CD4-positive, alpha-beta T cell treated with Interferon gamma for 1 hour (primary cell): Measurements from ENCODE around the gene JMJD1C.
A peak's percentile ranks its signal among the peaks of the same experiment; 100 is the strongest.

Experiments
- DNase-seq: peaks from one replicate; pipeline ENCODE4 v3.0.0-alpha.2; 2020

The JMJD1C gene

DNA sequence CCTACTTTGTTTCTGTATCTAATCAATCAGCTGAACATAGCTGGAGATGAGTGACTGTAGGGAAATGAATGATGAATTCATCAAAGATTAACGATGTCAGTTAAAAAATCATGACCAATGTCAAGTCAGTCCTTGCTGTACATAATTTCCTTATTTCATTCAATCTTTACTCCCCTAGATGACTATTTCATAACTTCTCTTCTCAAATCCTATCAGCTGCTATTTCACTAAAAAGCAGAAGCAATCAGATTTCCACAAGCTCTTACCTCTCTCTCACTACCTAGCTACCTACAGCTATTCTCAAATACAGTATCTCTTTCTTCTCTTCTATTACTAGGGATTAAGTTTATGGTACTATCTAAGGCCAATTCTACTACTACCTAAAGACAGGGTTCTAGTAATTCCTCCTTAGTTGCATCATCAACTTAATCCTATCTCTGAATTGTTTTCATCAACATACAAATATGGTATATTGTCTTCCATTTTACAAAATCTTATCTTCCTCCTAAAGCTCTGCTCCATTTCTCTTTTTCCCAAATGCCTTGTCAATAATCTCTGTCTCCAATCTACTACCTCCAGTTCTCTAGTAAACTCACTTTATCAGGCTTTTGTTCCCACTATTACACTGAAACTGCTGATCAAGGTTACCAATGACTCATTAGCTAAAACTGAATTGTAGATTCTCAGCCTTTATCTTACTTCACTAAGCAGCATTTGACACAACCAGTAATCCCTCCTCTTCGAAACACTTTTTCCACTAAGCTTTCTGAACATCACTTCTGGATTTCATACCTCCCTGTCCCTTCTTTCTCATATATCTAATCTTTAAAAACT, 28.4 kb downstream of the JMJD1C start:
- no peak for DNase-seq

DNA sequence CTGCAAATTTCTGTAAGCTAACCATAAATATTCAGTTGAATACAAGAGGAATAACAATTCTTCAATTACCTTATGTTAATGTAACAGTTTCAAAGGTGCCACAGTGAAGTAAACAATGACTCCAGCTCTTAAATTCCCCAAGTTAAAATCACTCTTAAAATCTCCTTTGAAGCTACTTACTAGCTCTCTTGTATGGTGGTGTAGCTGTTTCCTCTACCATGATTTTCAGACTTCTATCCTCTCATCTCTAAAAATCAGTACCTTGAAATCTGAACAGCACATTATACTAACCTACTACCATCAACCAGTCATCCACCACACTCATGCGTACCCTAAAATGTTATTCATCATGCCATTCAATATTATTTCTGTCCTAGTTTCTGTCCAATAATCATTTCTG, 29.6 kb downstream of the JMJD1C start:
- no peak for DNase-seq

DNA sequence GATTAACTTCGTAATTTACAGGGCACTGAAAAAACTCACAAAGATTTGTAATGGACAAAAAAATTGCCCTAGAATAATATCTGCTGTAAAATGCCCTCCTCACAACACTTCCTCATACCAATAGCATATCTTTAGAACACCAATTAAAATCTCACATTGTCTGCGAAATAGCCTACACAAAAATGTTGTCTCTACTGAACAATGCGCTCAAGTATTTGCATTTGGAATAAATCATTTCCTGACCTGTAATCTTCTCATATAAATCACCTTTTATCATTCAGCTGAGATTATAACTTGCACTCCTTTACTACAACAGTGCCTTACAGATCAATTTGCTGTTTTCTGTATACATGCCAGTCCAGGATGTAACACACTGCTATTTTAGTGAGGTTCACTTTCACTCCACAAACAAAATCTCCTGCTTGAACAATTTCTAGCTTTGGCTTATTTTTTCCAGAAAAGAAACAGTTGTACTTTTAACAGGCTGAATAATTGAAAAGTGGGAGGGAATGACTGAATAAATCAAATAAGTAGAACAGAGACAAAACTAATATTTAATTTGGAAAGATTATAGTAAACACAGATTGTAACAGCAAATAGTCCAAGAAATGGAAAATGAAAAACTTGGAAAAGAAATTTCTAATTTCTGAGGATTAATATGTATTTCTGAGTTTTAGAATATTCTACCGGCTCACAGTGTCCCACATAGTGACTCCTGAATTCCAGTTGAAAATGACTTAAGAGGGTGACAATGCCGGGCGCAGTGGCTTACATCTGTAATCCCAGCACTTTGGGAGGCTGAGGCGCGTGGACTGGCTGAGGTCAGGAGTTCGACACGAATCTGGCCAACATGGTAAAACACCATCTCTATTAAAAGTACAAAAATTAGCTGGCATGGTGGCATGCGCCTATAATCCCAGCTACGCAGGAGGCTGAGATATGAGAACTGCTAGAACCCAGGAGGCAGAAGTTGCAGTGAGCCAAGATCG, 30.6 kb downstream of the JMJD1C start:
- no peak for DNase-seq

DNA sequence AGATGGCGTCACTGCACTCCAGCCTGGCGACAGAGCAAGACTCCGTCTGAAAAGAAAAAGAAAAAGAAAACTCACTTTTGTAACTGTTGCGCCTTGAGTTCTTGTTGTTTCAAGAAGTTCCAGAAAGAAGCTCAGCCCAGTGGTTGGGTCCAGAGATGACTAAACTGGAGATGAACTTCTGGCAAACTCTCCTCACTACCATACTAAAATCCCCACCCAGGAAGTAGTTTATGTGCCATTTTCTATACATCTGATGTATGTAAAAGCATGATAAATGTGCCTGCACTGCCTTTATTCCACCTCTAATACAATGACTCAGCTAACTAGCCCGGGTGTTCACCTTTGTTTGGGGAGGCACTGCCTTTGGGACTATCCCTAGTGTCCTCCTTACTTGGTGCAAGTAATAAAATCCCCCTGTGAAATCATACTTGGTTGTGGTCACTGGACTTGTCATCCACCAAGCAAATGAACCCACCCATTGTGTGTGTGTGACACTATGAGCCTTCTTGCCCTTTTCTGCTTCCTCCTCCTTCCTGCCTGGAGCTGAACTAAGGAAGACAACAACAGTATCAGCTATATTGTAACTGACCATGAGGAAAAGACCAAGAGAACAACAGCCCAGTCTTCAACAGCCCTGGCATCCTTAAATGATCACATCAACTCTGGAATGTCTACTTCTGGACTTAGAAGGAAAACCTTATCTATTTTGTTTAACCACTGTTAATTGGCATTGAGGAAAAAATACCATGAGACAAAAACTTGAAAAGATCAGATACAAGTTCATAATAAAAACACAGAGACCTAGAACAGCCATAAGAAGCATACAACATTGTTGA, 33.6 kb downstream of the JMJD1C start:
- DNase-seq: no peak

DNA sequence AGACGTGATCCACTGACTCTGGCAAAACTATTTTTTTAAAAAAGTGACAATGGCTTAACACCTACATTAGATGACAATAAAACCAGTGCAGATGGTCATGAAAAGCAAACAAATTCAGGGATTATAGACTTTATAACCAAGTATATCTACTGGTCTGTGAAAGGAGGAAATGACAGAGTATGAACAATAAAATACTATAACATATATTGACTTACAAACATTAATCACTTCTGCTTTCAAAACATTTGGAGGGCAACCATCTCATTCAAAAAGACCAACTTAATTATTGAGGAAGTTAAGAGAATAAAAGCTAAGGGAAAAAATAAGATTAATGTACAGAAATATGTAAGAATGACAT, 34.8 kb downstream of the JMJD1C start:
- DNase-seq: no peak

DNA sequence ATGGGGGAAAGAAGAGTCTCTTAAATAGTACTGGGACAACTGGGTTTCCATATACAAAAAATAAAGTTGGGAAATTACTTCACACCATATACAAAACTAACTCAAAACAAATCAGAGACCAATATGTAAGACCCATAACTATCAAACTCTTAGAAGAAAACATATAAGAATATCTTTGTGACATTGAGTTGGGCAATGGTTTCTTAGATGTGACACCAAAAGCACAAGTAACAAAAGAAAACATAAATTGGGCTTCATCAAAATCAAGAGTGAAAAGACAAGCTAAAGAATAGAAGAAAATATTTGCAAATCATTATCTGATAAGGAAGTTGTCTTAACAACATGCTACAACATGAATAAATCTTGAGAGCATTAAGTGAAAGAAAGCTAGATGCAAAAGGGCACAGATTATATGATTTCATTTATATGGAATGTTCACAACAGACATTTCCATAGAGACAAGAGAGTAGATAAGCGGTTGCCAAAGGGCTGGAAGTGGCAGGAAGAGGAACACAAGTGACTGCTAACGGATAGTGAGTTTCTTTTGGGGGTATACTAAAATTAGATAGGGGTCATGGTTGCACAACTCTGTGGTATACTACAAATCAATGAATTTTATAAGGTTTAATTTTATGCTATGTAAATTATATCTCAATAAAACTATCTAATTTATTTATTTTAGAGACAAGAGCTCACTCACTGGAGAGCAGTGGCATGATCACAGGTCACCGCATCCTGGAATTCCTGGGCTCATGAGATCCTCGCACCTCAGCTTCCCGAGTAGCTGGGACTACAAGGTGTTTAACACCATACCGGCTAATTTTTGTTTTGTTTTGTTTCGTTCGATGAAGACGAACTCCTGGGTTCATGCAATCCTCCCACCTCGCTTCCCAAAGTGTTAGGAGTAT, 35.4 kb downstream of the JMJD1C start:
- no peak for DNase-seq

DNA sequence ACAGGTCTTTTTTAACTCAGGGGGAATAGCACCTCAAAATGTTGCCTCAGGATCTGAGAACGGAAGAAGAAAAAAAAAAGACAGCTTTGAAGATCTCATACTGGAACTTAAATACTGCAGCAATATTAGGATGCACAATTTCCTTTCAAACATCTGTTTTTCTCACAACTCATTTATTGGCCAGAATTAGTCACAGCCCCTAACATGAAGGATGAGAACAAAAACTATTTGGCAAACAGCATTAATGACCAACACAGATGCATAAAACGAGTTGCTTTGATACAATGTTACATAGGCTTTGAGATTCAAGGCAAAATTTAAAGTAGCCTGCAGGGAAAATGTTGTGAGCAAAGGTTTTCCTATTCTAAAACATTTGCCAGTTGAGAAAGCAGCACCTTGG, 36.5 kb downstream of the JMJD1C start:
- DNase-seq: no peak

DNA sequence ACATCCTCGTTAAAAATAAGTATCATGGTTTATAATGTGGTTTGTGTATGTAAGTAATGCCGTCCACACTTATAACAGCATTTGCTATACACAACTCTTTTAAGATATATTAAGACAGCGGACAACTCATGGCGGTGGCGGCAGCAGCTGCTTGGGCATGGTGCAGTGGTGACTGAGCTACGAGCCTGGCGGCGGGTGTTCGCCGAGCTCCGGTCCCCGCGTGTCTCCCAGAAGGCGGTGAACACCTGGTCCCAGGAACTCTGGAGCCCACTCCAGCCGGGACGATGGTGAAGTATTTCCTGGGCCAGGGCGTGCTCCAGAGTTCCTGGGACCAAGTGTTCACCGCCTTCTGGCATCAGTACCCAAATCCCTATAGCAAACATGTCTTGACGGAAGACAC, 38.8 kb downstream of the JMJD1C start:
- DNase-seq: no peak

DNA sequence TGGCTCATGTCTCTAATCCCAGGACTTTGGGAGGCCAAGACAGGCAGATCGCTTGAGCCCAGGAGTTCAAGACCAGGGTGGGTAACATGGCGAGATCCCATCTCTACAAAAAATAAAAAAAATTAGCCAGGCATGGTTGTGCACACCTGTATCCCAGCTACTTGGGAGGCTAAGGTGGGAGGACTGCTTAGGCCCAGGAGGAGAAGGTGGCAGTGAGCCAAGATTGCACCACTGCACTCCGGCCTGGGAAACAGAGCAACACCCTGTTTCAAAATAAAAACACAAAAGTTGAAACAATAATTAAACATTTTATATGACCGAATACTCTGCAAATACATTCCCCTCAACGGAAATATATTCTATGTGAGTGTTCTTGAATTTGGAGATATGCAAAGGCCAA, 40.3 kb downstream of the JMJD1C start:
- DNase-seq: no peak

DNA sequence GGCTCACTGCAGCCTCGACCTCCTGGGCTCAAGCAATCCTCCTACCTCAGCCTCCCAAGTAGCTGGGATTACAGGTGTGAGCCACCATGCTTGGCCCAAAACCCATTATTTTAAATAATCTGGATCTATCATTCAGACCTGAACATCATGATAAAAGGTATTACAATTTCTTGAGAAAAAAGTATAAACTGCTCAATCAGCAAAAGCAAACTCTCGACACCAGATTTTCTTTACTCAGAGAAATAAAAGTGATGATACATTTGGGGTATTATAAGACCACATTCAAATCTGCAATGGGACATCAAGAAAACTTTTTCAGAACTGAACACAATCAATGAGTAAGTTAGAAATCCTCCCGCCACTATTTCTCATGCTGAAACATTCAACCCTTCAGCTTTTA, 41.2 kb downstream of the JMJD1C start:
- DNase-seq: no peak

DNA sequence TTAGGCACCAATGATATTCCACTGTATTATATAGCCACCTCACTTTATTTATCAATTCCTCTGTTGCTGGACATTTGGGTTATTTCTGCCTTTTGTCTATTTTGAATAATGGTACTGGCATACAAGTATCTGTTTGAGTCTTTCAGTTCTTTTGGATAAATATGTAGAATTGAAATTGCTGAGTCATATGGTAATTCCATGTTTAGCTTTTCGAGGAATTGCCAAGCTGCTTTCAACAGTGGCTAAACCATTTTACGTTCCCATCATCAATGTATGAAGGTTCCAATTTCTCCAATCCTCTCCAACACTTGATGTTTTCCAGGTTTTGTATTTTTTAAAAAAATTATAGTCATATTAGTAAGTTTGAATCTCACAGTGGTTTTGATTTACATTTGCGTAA, 42.3 kb downstream of the JMJD1C start:
- DNase-seq: no peak

DNA sequence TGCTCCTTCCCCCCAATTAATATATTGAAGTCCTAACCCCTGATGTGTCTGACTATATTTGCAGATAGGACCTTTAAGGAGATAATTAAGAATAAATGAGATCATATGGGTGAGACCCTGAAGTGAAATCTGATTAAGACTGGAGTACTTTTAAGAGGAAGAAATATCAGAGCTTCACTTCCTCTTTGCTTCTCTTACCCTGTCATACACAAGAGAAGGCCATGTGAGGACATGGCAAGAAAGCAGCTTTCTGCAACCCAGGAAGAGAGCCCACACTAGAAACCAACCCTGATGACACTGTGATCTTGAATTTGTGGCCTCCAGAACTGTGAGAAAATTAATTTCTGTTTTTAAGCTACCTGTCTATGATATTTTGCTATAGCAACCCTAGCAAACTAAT, 44.2 kb downstream of the JMJD1C start:
- DNase-seq: peak; percentile 31

DNA sequence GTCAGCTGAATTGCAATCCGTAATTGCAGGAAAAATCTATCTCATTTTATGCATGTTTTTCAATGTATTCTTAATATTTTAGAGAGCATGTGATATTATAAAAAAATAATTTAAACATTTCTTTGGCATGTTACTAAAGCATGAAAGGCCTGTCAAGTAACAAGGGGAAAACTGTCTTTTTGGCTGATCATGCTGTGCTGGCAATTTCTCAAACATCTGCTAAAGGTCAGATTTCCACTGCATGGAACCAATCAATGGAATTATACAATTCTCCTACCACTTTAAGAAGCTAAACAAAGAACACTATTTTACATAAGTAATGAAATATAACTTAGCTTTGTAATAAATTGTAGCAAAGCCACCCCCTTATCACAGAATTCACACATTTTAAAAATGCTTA, 49.4 kb downstream of the JMJD1C start:
- no peak for DNase-seq

DNA sequence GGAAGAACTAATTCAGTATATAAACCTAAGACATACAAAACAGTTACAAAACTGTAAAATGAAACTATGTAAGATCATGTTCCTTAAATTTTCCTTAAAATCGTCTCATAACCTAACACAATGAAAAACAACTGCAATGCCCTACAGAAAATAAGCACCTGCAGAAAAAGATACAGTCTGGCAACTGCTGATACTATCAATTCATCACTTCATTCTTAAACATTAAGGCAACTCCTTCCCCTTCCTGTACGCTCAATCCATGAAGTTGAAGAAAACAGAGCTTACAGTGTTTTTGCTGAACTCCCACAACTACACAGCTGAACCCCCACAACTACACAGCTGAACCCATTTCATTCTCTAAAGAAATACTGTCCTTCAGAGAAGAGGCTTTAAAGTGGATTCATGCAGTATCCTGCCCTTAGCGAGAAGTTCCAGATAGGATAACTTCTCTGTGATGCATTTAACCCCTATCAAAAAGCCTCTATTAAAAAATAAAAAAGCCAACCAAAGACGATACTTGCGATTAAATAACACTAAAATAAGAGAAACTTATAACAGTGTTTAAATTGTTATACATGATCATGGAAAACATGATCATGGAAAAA, 50.0 kb downstream of the JMJD1C start:
- DNase-seq: no peak

DNA sequence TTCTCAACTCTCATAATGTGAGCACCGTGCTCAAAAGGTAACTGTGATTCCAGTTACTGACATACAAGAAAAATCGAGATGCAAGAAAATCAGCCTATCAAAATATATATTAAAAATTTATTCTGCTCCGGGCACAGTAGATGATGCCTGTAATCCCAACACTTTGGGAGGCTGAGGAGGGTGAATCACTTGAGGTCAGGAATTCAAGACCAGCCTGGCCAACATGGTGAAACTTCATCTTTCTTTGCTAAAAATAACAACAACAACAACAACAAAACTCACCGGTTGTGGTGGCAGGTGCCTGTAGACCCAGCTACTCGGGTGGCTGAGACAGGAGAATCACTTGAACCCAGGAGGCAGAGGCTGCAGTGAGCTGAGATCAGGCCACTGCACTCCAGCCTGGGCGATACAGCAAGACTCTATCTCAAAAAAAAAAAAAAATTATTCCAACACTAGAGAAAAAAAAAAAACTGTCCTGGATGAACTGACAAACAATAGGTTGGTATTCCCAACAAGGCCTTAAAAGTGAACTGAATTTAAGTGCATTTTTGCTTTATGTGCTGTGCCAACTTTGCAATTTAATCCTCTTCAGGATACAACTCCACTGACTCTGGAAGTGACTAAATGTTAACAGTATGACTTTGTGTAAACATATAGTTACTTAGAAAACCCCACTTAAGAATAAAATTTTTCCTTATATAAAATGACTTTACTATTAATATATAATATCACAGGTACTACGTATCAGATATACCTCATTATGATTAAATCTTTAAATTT, 51.1 kb downstream of the JMJD1C start:
- DNase-seq: no peak

DNA sequence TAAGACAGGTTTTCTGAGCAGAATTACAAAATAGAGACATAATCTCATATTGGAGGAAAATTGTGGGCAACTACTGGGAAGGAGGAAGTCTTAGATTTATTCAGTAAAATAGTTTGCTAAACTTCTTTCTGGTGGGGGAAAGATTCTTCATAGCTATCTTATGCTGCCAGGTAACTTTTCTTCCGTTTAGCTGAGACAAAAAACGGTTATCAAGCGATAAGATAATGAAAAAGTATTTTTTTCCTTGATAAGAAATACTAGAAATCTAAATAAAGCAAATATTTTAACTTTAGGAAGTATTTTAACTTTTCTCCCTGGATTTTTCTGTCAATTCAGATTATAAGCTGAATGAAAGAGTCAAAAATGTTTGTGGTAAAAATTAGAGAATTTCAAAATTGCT, 52.3 kb downstream of the JMJD1C start:
- DNase-seq: no peak

DNA sequence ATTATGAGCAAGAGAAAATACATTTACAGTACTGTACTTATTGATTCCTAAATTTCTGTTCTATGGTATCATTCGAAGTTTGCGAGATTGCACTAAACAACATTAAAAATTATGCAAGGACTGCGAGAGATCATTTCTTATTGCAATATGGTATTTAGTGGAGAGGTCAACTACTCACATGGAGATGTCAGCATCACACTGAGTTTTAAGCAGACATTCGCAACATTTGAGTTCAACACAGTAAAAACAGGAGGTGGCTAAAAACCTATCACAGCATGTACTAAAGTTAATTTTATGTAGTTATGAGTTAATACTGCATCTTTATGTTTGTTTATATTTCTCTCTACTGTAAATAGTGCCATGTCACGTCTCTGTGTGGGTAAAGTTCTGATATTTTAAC, 53.5 kb downstream of the JMJD1C start:
- DNase-seq: no peak

DNA sequence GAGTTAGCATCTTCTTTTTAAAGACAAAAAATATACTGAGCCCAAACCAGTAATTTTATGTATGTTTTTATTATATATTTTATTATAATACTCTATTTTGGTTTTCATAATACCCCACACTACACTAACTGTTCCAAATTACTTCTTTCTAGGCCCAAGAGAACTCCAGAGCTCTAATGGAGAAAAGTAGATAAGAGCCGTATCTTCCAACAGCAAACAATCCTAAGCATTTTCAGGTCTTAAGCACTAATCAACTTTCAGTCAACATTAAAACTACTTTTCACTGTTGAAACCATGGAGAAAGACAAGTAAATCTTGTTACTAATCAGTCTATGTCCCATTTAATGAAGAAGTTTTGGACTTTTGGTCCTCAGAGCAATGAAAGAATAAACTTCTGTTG, 55.1 kb downstream of the JMJD1C start:
- DNase-seq: no peak

DNA sequence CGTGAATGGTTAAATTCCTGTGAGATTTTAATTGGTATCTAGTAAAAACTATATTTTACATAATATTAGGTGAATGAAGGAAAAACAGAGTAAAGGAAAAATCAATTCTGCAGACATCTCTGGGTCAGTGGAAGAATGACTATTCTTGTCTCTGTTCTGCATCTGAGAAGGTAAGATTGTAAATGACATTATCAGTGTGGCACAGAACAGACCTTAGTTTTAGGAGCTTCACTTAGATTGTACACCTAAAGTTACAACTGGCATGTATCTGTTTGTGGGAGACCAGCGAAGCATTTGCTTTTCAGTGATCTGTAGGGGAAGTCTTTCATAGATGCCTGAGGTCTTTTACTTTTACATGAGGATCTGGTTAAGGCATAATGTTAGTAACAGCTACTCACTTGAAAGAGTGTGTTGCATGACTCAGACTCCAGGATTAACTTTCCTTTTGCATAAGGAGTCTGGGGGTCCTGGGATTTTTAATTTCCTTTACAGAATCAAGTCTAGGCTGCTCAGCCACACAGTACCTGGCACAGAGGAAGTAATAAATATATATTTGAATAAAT, 56.2 kb downstream of the JMJD1C start:
- no peak for DNase-seq

DNA sequence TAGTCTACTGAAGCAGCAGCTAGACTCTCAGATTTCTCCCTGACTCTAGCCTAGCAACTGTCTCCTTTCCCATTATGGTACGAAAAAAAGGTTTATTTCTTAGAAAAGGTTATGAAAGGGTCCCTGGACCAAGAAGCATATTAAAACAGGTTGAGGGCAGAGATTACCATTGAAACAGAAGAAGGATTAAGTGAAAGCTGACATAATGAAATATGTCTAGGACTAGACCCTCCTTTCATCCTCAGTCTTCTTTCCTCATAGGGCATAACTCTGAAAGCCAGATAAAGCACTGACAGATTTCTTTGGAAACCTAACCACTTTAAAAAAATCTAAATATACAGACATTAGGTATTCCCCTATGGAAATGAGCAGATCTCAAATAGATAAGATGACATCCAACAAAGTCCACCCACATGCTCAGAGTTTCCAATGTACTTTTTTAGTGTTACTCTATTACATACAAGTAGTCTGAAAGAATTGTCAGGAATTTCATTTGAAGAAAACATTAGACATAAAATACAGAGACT, 58.6 kb downstream of the JMJD1C start:
- no peak for DNase-seq
